HG03039 (cell line): Measurements from ENCODE around the gene MYRIP.
"Not testable (repeated sequence)": the region's sequence is repeated elsewhere in the genome, so short reads cannot be mapped to it uniquely, and the experiment has no call there.

Experiments used
- ATAC-seq: cut with Tn5 transposase; IDR thresholded peaks from one replicate; pipeline ENCODE4 v1.9.1; 2021; ENCODE audit warnings: mild to moderate bottlenecking, moderate library complexity; ENCODE audit not compliant: unreplicated experiment

Gene MYRIP

GRCh38 chr3:40022297-40022827 lies 213.0 kb downstream of the MYRIP start:
- no peak for ATAC-seq

GRCh38 chr3:40024526-40024925 lies 215.1 kb downstream of the MYRIP start:
- ATAC-seq = no peak

DNA sequence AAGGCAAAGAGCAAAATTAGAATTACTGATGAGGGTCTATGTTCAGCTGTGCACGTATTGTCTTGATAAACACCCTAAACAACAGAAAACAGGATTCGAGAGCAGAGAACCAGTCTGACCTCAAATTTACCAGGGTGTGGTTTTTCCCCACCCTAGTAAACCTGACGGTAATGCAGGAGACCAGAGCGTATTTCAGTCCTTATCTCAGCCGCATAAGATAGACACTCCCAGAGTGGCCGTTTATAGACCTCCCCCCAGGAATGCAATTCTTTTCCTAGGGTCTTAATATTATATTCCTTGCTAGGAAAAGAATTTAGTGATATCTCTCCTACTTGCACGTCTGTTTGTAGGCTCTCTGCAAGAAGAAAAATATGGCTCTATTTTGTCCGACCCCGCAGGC lies 216.5 kb downstream of the MYRIP start:
- not testable (repeated sequence) for ATAC-seq

DNA sequence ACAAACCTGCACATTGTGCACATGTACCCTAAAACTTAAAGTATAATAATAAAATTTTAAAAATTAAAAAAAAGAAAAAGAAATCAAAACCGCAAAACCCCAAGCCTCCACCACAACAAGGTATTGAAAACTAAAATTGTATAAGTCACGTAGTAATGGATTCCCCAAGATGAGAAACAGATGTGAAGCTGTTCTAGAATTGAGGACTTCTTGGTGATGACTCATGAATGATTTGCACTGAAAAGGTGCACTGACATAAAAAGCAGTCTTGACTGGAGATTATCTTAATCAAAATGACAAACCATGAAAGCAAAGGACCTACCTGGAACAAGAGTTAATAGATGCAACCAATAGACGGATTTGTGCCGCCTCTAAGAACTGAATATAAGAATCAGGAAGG lies 225.8 kb downstream of the MYRIP start:
- ATAC-seq = no peak

DNA sequence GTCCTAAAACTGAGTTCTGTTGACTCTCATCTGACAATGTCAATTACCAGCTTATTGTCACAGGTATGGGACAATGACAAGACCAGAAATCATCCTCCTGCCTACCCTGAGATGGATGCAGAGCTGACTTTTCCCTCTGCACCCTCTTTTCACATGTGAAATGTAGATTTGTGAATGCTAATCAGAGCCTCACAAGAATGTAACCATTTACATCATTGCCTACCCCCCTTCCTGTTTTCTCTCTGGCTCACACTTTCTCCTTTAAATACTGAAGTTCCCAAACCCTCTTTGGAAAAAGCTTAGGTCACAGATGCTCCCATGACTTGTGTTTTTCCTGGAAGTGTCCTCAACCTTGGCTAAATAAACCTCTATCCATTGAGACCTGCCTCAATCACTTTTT lies 228.2 kb downstream of the MYRIP start:
- ATAC-seq = no peak

DNA sequence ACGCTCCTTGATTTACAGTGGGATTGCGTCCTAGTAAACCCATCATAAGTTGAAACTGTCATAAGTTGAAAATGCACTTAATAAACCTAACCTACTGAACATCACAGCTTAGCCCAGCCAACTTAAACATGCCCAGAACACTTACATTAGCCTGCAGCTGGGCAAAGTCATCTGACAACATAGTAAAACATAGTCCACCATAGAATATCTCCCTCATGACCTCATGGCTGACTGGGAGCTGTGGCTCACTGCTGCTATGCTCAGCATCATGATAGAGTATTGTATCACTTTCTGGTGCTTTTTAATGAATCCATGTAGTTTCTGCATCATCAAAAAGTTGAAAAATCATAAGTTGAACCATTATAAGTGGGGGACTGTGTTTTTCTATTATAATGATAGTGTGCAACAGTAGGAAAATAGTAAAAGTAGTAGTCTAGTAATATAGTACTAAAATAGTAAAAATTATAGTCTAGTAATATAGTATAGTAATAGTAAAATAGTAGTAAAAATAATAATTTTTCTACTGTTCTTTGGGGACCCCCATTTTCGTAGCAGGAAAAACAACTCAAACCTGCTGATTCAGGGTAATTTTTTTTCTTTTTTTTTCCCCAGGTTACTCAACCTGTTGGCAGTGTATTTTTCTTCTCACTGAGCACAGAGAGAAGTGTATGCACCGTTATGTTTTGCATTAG lies 233.5 kb downstream of the MYRIP start:
- ATAC-seq = no peak

GRCh38 chr3:40043444-40043755 lies 234.0 kb downstream of the MYRIP start:
- no peak for ATAC-seq

DNA sequence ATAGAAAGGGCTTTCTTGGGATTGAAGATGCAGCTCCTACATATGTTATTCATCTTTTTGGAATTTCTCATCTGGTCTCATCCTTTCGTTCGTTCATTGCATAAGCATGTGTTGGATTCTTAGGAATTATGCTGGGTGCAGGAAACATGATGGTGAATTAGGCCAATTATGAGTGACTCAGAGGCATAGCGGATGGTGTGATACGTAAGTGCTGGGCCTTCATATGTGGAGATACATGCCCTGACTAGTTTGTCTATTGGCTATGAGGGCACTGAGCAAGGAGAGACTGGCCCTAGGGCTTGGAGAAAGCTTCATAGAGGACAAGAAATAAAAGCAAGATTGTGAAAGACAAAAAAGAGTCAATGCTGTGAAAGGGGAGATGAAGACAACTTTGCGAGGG lies 235.1 kb downstream of the MYRIP start:
- no peak for ATAC-seq

GRCh38 chr3:40045051-40045450 lies 235.6 kb downstream of the MYRIP start:
- no peak for ATAC-seq

DNA sequence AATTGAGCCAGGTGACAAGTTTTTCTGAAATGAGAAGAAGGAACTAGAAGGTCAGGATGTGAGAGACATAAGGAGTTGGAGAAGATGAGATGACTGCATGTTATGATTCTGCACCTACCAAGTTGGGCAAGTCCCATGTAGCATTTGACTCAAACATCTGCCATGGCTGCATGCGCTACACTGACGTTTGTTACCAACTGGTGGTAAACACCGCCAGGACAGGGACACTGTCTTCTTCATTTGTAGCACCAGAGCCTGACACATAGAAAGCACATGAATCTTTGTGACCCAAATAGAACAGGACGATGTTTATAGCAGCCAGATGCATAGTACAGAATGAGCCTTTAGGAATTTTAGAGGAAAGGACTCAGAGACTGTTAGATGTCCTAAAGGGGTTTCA lies 236.7 kb downstream of the MYRIP start:
- ATAC-seq = no peak

GRCh38 chr3:40047406-40047805 lies 238.0 kb downstream of the MYRIP start:
- ATAC-seq = no peak

DNA sequence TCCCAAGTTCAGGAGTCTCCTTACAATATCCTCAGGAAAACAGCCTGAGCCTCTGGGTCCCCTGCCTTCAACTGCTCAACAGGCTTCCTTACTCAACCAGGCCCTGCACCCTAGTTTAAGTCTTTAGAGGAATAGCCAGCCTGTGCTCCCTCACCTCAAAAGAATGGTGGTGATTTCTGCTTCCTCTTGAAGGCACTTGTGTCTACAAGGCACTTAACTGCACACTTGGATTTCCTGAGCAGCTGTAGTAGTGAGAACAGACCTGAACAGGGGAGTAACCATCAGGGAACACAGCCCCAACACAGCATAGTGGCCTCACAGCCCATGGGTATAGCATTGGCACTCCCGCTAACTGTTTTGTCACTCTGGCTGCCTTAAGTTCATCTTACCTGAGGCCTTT lies 244.3 kb downstream of the MYRIP start:
- ATAC-seq = no peak

GRCh38 chr3:40054568-40055222 lies 245.3 kb downstream of the MYRIP start:
- ATAC-seq = no peak

GRCh38 chr3:40055361-40055760 lies 246.0 kb downstream of the MYRIP start:
- no peak for ATAC-seq

- no peak for ATAC-seq
Measured at GRCh38 chr3:40055956-40056355, 246.5 kb downstream of the MYRIP start.

GRCh38 chr3:40057077-40057476 lies 247.7 kb downstream of the MYRIP start:
- ATAC-seq = no peak

DNA sequence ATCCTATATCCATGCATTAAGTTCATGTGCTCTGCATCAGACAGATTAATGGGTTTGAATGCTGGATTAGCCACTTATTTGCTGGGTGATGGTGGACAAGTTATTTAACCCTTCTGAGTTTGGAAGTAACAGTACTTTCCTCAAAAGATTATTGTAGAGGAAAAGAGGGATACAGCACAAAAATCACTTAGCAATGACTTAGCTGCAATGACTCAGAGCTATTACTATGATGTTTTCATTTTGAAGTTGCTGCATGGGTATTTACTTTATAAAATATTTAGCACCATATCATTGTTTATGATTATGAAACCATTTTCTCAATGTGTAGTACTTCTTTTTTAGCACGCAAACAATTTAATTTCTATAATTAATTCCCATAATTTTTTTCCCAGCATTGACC lies 248.4 kb downstream of the MYRIP start:
- ATAC-seq = no peak

GRCh38 chr3:40068636-40069035 lies 259.2 kb downstream of the MYRIP start:
- no peak for ATAC-seq

DNA sequence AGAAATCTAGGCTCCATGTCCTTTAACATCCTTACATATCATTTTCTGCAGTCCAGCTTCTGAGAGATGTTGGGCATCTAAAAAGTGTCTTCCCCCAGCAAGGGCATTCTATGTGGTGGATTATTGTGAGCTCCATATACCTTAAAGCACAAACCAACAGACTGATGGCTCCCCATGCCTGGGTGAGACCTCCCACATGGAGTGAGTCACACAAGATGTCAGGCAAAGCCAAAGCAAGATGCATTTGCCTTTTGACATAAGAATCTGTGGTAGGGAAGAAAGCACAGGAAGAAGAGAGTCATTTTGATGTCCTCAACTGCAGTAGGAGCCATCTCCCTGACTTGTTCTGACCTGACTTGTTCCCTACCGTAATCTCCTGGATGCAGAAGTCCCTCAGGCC lies 261.4 kb downstream of the MYRIP start:
- ATAC-seq = no peak

DNA sequence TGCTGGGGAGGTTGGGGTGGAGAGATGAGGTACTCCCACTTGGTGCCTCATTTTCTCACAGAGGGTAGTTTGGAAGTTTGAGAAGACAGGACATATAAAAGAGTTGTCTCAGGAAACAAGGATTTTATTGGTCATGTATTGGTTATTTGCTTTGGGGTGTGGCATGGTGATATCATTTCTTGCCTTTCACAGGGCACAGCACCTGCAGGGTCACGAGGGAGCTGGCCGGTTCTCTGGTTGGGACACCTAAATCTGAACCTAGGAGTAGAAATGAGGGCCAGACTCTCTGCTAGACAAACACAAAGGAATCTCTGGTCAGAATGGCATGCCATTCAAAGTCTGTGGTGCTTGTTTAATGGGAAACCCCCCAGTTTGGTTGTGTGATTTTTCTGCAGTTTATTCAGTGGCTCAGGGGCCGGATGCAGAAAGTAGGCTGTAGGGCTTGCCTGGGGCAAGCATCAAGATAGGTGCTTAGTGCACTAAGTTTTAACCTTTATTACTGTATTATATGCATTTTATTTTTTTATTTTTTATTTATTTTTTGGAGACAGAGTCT lies 262.4 kb downstream of the MYRIP start:
- ATAC-seq = no peak

DNA sequence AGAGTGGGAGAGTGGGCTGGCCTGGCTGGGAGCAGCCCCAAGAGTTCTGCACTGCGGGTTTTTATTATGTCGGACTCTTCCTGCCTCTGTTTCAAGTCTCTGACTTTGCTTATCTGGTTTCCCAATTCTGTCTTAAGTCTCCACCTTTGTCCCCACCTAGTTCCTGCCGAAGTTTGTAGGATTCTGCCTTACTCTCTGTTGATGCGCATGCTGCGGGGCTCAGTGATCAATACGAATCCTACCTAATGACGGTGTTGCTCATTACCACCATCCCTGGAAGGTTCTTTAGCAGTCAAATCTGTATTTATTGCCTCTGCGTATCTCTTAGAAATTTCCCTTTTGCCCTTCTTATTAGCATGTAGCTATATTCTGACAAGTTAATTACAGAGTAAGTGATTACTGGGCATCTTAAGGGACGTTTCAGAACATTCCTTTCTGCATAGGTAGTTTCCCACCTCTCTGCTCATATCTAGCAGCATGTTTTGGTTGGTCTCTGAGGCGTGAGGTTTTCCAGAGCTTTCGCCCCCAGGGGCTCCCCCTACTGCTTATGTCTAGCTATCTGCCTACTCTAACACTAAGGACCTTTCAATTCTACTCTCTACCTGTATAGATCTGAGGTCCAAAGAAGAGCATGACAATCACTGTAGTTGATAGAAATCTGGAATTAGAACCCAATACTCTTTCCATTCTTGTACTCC lies 264.1 kb downstream of the MYRIP start:
- ATAC-seq = no peak

- ATAC-seq = not testable (repeated sequence)
Measured at GRCh38 chr3:40077139-40077538, 267.7 kb downstream of the MYRIP start.
